A673 (cell line): ENCODE measurements around the gene DPH1.

Experiments
- CTCF ChIP-seq: fragments of 300-800, 200-600 bp; sonication (generic); conservative IDR thresholded peaks from 2 replicates; pipeline ENCODE4 v1.5.1; 2017; ENCODE audit warnings: low read depth, mild to moderate bottlenecking, antibody characterized with exemption, low read length, moderate library complexity, mixed read lengths
- EZH2 ChIP-seq: fragments of 200-600 bp; sonication (generic); IDR thresholded peaks from 2 replicates; pipeline ENCODE4 v1.6.1; 2017; ENCODE audit warnings: borderline replicate concordance, low read depth, mild to moderate bottlenecking, mixed read lengths, antibody characterized with exemption, low read length; ENCODE audit not compliant: poor library complexity, severe bottlenecking

DNA sequence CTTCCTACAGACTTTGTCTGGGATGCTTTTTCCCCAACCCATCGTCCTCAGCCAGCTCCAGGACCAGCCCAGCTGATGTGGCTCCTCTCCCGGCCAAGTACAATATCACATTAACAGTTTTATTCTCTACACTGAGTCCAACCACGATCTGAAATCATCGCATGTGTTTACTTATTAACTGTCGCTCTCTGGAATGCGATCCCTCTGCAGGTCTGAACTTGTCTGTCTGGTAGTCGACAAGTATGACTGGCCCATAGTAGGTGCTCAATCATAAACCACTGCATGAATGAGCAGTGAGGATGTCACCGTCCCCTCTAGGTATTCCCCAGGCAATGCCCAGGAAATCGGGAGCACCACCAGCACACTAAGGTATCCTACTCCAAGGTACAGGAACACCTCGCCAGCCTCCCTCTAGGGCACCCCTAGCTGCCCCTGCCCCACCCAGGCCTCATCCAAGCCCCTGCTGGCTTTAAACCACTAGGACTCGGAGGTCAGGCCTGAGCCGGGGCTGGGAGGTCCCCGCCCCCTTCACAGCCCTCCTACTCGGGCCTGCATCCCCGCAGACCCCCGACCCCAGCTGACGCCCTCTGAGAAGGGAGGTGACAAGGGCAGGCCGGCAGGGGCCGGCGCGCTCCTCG lies 32.5 kb upstream of the DPH1 start:
- no peak for TF ChIP-seq CTCF
- no peak for TF ChIP-seq EZH2
